IPS-15b (cell line): ENCODE data around the gene TFAP2A.
A peak's percentile ranks its signal among the peaks of the same experiment; 100 is the strongest.

Experiments used
- H3K27me3 ChIP-seq: one replicate; pipeline ENCODE4 v1.6.1; 2013; ENCODE audit warnings: low read length; ENCODE audit not compliant: control insufficient read depth, insufficient read depth
- H3K36me3 ChIP-seq: one replicate; pipeline ENCODE4 v1.6.1; 2013; ENCODE audit warnings: low read length; ENCODE audit not compliant: control insufficient read depth, insufficient read depth
- H3K4me1 ChIP-seq: one replicate; pipeline ENCODE4 v1.6.1; 2013; ENCODE audit warnings: mild to moderate bottlenecking, low read length; ENCODE audit not compliant: control insufficient read depth, insufficient read depth
- H3K4me3 ChIP-seq: one replicate; pipeline ENCODE4 v1.5.1; 2013; ENCODE audit warnings: low read depth, low read length
- H3K9ac ChIP-seq: one replicate; pipeline ENCODE4 v1.6.1; 2013; ENCODE audit warnings: low read depth, mild to moderate bottlenecking, low read length
- H3K9me3 ChIP-seq: one replicate; pipeline ENCODE4 v1.6.1; 2013; ENCODE audit warnings: mild to moderate bottlenecking, low read length; ENCODE audit not compliant: control insufficient read depth, insufficient read depth

Gene TFAP2A

GRCh38 chr6:10414756-10415616, at the start of gene TFAP2A:
TFAP2A (minus strand) TSS chr6:10415074; CDS start chr6:10414991, 83 bp downstream.
- H3K9me3 ChIP-seq, result no peaks in the 10 kb centered on the region
- H3K4me1 ChIP-seq, result peaks cover 24% of the 10 kb centered on the region
- peak within 1 kb of the TSS; percentile 27 for H3K4me3 ChIP-seq
- H3K27me3 ChIP-seq, result peaks cover 94% of the 10 kb centered on the region
- no peaks in the 10 kb centered on the region for H3K36me3 ChIP-seq
- no peak within 1 kb of the TSS for H3K9ac ChIP-seq

DNA sequence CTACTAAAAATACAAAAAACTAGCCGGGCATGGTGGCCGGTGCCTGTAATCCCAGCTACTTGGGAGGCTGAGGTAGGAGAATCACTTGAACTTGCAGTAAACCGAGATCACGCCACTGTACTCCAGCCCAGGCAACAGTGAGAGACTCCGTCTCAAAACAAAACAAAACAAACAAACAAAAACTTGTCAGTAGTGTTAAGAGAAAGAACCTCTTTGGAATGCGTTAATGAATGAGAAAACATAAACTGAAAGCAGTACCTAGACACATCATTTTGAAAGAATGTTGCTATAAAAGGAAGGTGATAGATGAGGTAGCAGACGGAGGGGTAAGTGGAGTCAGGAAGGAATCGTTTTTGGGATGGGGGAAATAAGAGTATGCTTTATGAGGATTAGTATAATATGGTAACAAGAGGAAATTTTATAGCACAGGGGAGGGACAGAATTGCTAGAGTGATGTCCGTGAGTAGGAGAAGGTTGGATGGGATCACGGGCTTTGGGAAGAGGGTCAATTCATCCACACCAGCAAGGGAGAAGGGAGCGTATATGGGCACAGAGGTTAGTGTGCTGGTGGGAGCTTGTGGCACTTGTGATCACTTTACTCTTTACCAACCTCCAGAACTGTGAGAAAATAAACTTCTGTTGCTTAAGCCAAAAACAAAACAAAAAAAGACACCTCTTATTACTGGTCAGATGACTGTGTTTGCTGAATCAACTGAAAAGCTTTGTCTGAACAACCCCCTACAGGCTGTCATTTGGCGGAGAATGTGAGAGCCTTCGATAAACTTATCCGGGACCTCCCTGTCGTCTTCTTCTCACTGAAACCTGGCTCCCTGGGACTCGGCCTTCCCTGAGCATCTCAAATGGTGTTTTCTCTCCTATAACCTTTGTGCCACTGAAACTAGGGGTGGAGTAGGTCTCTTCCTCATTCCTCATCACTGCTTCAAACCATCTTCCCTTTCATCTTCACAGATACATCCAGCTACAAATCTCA, 48.9 kb upstream of the TFAP2A start:
- Histone ChIP-seq H3K9me3 (no peaks in the 10 kb centered on the region), H3K27me3 (no peaks in the 10 kb centered on the region), H3K36me3 (no peaks in the 10 kb centered on the region), H3K4me3 (no peak overlapping the region), H3K4me1 (peaks cover 9% of the 10 kb centered on the region), H3K9ac (no peak overlapping the region)

GRCh38 chr6:10463040-10463439, 48.2 kb upstream of the TFAP2A start:
- Histone ChIP-seq H3K4me3 (no peak overlapping the region), H3K27me3 (no peaks in the 10 kb centered on the region), H3K4me1 (peaks cover 9% of the 10 kb centered on the region), H3K9ac (no peak overlapping the region), H3K36me3 (no peaks in the 10 kb centered on the region), H3K9me3 (no peaks in the 10 kb centered on the region)

- Histone ChIP-seq H3K36me3 (no peaks in the 10 kb centered on the region), H3K4me1 (peaks cover 9% of the 10 kb centered on the region)
Observed at GRCh38 chr6:10461850-10462249, 47.0 kb upstream of the TFAP2A start.

GRCh38 chr6:10460096-10460495, 45.2 kb upstream of the TFAP2A start:
- no peaks in the 10 kb centered on the region for H3K36me3 ChIP-seq
- H3K4me3 ChIP-seq, result no peak overlapping the region
- no peak overlapping the region for H3K9ac ChIP-seq
- peaks cover 9% of the 10 kb centered on the region for H3K4me1 ChIP-seq
- H3K27me3 ChIP-seq, result no peaks in the 10 kb centered on the region
- H3K9me3 ChIP-seq, result no peaks in the 10 kb centered on the region

More at GRCh38 chr6:10461850-10462249, 47.0 kb upstream of the TFAP2A start:
- no peak overlapping the region for H3K9ac ChIP-seq
- no peak overlapping the region for H3K4me3 ChIP-seq
- H3K27me3 ChIP-seq, result no peaks in the 10 kb centered on the region
- H3K9me3 ChIP-seq, result no peaks in the 10 kb centered on the region

GRCh38 chr6:10458287-10458686, 43.4 kb upstream of the TFAP2A start:
- Histone ChIP-seq H3K9me3 (no peaks in the 10 kb centered on the region), H3K4me3 (no peak overlapping the region), H3K36me3 (no peaks in the 10 kb centered on the region), H3K27me3 (no peaks in the 10 kb centered on the region), H3K4me1 (no peaks in the 10 kb centered on the region), H3K9ac (no peak overlapping the region)

GRCh38 chr6:10453596-10453995, 38.7 kb upstream of the TFAP2A start:
- Histone ChIP-seq H3K9me3 (no peaks in the 10 kb centered on the region), H3K4me1 (no peaks in the 10 kb centered on the region), H3K36me3 (no peaks in the 10 kb centered on the region), H3K9ac (no peak overlapping the region), H3K27me3 (no peaks in the 10 kb centered on the region), H3K4me3 (no peak overlapping the region)

DNA sequence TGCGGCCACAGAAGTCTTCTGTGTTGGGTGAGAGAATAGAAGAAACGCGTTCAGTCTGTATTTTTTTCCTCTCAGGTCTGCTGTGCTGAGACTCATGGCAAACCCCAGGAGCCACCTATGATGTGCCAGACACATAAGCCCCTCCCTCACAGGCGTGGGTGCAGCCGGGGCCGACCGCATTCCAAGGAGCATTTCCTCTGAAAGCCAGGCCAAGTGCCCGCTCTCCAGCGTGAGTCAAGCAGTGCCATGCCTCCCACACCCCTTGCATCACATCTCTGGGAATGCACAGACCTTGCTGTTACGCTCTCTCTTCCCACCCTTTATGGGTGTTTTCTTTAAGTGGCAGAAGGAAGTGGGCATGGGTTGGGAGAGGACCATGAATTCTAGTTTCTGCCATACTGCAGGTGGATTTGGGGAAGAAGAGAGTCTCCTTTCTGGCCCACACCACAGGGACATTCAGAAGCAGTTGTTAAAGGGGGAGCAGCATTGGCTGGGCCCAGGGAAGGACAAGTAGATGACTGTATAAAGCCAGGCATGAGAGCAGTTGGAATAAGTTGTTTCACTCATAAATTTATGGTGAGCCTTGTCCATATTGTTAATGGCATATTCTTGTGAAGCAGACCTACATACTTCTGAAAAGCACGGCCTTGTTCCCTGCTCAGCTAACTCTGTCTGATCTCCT, 37.1 kb upstream of the TFAP2A start:
- H3K4me1 ChIP-seq, result no peaks in the 10 kb centered on the region
- H3K36me3 ChIP-seq, result no peaks in the 10 kb centered on the region
- no peak overlapping the region for H3K4me3 ChIP-seq
- H3K9ac ChIP-seq, result no peak overlapping the region
- H3K27me3 ChIP-seq, result no peaks in the 10 kb centered on the region
- H3K9me3 ChIP-seq, result no peaks in the 10 kb centered on the region

- H3K27me3 ChIP-seq, result no peaks in the 10 kb centered on the region
- H3K9me3 ChIP-seq, result no peaks in the 10 kb centered on the region
- H3K4me1 ChIP-seq, result no peaks in the 10 kb centered on the region
- H3K36me3 ChIP-seq, result no peaks in the 10 kb centered on the region
- H3K9ac ChIP-seq, result no peak overlapping the region
- no peak overlapping the region for H3K4me3 ChIP-seq
Observed at GRCh38 chr6:10451394-10451793, 36.5 kb upstream of the TFAP2A start.

GRCh38 chr6:10449751-10450150, 34.9 kb upstream of the TFAP2A start:
- Histone ChIP-seq H3K9ac (no peak overlapping the region), H3K9me3 (no peaks in the 10 kb centered on the region), H3K27me3 (no peaks in the 10 kb centered on the region), H3K4me3 (no peak overlapping the region), H3K4me1 (no peaks in the 10 kb centered on the region), H3K36me3 (no peaks in the 10 kb centered on the region)

DNA sequence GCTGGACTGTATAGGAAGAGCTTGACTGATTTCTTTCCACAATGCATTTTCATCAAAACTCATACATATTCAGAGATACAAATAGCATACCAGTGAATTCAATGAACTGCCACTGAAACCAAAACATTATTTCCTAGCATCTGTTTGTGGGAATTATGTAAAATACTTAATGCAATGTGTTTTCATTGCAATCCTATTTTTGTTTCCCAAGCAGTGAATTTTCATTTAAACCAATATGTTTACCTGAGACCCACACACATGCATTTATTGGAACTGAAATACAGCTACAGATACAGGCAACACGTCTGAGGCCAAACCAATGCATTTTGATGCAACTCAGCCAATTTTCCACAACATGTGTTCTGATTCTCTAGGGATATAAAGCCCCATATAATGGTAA, 33.2 kb upstream of the TFAP2A start:
- no peak overlapping the region for H3K4me3 ChIP-seq
- no peaks in the 10 kb centered on the region for H3K27me3 ChIP-seq
- no peak overlapping the region for H3K9ac ChIP-seq
- H3K36me3 ChIP-seq, result no peaks in the 10 kb centered on the region
- no peaks in the 10 kb centered on the region for H3K4me1 ChIP-seq
- no peaks in the 10 kb centered on the region for H3K9me3 ChIP-seq
